GM12801 (cell line): ENCODE data around the gene HOMER2.

Source experiments
- CTCF ChIP-seq: IDR thresholded peaks from one replicate; pipeline ENCODE4 v1.5.1; 2011; ENCODE audit warnings: control low read depth; ENCODE audit not compliant: insufficient read length; ENCODE audit errors: extremely low read depth

The HOMER2 gene

DNA sequence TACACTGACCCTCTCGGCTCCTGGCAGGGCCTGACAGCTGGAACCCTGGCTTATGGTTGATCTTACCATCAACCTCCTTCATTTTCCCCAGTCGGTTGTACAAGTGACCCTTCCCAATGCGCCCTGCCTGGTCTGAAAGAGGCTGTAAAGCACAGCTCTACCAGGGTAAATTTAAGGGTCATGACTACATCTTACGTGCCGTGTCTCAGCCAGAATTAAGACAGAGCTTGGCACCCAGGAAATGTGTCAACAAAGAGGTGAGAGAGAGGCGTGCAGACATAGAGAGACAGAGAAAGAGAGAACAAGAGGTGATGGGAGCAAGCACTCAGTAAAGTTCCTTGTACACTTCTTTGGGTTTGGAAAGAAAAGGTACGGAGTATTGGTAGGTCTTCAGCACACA is 28.8 kb downstream of the HOMER2 start:
- no peak for TF ChIP-seq CTCF

DNA sequence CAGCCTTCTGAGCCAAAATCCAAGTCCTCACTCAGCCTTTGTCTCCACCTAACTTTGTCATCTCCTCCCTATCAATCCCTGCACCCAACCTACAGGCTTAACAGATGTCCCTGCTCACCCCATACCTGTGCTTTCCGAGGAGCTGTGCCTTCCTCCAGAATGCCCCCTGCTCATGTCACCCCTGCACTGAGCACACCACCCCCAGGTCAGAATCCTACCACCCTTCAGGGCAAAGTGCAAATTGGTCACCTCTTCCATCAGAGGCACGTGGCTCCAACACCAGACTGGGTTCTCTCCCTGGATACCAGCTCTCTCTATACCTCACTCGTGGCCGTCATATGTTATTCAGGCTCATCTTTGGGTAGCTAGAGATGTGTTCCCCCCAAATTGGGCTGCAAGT is 29.8 kb downstream of the HOMER2 start:
- no peak for TF ChIP-seq CTCF

GRCh38 chr15:82921939-82922338 is 30.6 kb downstream of the HOMER2 start:
- TF ChIP-seq CTCF, result no peak

DNA sequence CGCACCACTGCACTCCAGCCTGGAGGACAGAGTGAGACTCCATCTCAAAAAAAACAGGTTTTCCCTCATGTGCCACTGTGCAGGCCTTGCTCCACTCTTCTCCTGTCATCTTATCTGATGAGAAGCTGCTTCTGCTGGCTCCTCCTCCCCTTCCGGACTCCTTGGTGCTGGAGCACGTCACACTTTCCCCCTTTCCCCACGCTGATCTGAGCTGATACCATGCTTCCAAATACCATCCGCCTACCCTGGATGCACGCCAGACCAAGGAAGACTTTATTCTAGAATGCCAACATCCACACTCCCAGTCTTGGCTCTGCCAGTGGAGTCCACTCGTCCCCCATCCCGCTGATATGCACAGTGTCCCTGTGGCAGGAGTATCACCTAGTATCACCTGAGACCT is 31.3 kb downstream of the HOMER2 start:
- TF ChIP-seq CTCF, result no peak

DNA sequence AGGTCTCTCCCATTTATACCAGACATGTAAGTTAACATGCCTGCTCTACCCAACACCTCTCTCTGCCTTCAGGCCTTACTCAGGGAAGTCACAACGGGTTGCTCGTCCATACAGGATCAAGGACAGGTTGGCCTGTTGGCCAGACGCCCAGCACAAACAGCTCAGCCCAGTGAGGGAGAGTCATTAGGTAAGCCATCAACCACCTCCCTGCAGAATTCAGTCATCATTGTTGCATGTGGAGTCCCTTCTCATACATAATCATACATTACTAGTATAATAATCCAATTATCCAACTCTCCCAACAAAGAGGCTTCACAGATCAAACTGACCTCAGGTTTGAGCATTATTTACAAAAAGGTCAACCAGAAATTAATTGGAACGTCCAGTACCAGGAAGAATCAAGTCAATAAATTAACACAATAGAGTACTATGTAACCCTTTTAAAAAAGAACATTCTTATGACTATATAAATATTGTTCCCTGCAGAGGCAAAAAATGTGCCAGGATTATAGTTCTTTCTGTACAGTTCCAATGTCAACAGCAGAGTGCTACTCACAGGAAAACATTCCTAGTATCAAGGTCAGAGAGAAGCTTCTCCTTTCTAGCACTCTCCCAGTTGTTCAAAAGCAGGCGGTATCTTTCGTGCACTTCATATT is 33.2 kb downstream of the HOMER2 start:
- no peak for TF ChIP-seq CTCF

GRCh38 chr15:82918607-82919230 is 33.8 kb downstream of the HOMER2 start:
- no peak for TF ChIP-seq CTCF

GRCh38 chr15:82918162-82918561 is 34.4 kb downstream of the HOMER2 start:
- TF ChIP-seq CTCF, result no peak

DNA sequence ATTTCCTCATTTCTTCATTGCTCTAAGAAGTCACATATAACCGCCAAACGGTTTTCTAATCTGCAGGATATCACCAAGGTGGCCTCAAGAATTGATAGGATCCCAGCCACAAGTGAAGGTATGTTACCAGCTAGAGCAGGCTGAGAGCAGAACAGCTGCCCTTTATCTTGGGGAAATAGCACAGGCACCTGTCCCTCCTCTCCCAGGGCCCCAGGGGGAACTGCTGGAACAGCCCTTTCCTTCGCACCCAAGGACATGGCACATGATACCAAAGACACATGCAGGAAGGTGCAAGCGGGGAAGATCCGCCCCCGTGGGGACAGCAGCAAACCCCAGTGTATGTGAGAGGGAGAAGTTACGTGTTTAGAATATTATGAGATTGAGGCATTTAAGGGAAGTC is 35.3 kb downstream of the HOMER2 start:
- TF ChIP-seq CTCF, result no peak
